ENCODE results near the gene ADORA2A.

DNA sequence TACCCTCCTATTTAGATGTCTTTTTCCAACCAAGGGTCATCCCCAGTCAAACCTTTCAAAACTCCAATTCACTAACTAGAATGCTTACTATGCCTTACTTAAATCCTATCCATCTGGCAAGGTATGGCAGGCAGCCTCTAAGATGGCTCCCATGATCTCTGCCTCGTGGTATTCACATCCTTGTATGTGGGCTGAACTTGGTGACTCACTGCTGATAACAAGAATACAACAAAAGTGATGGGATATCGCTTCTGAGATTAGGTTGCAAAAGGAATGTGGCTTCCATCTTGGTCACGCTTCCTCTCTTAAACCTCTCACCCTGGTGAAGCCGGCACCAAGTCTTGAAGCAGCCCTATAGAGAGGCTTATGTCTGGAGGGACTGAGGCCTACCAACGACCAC is 38.2 kb downstream of the ADORA2A start:
- TF ChIP-seq, protein P1, sequence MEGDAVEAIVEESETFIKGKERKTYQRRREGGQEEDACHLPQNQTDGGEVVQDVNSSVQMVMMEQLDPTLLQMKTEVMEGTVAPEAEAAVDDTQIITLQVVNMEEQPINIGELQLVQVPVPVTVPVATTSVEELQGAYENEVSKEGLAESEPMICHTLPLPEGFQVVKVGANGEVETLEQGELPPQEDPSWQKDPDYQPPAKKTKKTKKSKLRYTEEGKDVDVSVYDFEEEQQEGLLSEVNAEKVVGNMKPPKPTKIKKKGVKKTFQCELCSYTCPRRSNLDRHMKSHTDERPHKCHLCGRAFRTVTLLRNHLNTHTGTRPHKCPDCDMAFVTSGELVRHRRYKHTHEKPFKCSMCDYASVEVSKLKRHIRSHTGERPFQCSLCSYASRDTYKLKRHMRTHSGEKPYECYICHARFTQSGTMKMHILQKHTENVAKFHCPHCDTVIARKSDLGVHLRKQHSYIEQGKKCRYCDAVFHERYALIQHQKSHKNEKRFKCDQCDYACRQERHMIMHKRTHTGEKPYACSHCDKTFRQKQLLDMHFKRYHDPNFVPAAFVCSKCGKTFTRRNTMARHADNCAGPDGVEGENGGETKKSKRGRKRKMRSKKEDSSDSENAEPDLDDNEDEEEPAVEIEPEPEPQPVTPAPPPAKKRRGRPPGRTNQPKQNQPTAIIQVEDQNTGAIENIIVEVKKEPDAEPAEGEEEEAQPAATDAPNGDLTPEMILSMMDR (IDR thresholded peaks at IDR 0.05; ENCODE audit: insufficient read depth, low read length, poor library complexity, severe bottlenecking): no peak
- no peak for TF ChIP-seq EZH2phosphoT487 (conservative IDR thresholded peaks at IDR 0.05; ENCODE audit: low read length)
